K562 (cell line): ENCODE data around the gene EXOSC6. TPM values are rescaled to one million over a fixed set of nuclear protein-coding genes. Genes with fewer than 3 reads are reported as not detected.

Experiments used
- AFF4 ChIP-seq: sonication (generic); formaldehyde crosslinking; IDR thresholded peaks from 2 replicates; pipeline ENCODE4 v1.8.0; 2023; ENCODE audit warnings: mild to moderate bottlenecking, missing genetic modification reagents
- CBX1 ChIP-seq: sonication (generic); IDR thresholded peaks from 2 replicates; pipeline ENCODE4 v1.6.1; 2016; ENCODE audit warnings: antibody characterized with exemption, low read depth, mild to moderate bottlenecking
- DNMT1 ChIP-seq: fragments of 450-650 bp; IDR thresholded peaks from 2 replicates; pipeline ENCODE4 v1.6.1; 2016; ENCODE audit warnings: antibody characterized with exemption, mild to moderate bottlenecking
- HNRNPL ChIP-seq: fragments of 200-400 bp; formaldehyde crosslinking; IDR thresholded peaks from 2 replicates; pipeline ENCODE4 v1.6.1; 2017; ENCODE audit warnings: low read depth, mild to moderate bottlenecking, low read length
- MTF1 ChIP-seq: fragments of 250-450 bp; sonication (Bioruptor Pico); IDR thresholded peaks from 2 replicates; pipeline ENCODE4 v1.9.0; 2021; ENCODE audit warnings: moderate library complexity, mild to moderate bottlenecking, inconsistent platforms, borderline replicate concordance
- PHB ChIP-seq: fragments of 250-450 bp; sonication (Bioruptor Pico); IDR thresholded peaks from 2 replicates; pipeline ENCODE4 v1.5.0; 2021
- RAD51 ChIP-seq: fragments of 450-650 bp; IDR thresholded peaks from 2 replicates; pipeline ENCODE4 v1.7.1; 2016; ENCODE audit warnings: low read depth, mild to moderate bottlenecking, borderline replicate concordance
- SP2 ChIP-seq: IDR thresholded peaks from 2 replicates; pipeline ENCODE4 v1.6.1; 2011; ENCODE audit warnings: mild to moderate bottlenecking, low read depth, low read length, moderate library complexity; ENCODE audit not compliant: poor library complexity, severe bottlenecking; ENCODE audit errors: extremely low read depth
- ZBTB34 ChIP-seq: fragments of 250-450 bp; sonication (Bioruptor Pico); IDR thresholded peaks from 2 replicates; pipeline ENCODE4 v1.8.0; 2021; ENCODE audit warnings: mild to moderate bottlenecking, moderate library complexity
- ZNF253 ChIP-seq: fragments of 250-450 bp; sonication (Bioruptor Pico); conservative IDR thresholded peaks from 2 replicates; pipeline ENCODE4 v1.6.1; 2021; ENCODE audit warnings: mild to moderate bottlenecking
- ZNF778 ChIP-seq: fragments of 450-650 bp; formaldehyde crosslinking; IDR thresholded peaks from 2 replicates; pipeline ENCODE4 v1.4.0; 2020; ENCODE audit warnings: mild to moderate bottlenecking, moderate library complexity
- polyA plus RNA-seq, 8 experiments: library from polyadenylated mRNA; depleted of rRNA in 4 of 8; stranded (reverse) in 5 of 8; unstranded in 3 of 8; fragments of >200 nt; fragmentation: Nextera tagmentation in 2 of 8; fragmentation: Illumina TruSeq in 1 of 8; extraction: Ambion mirVana in 2 of 8; extraction: Trizol in 1 of 8; gene quantifications; 2 replicates each; pipeline versions ENCODE4 v1.2.1 to v1.2.3, GENCODE V29; 2011 to 2014; ENCODE audit warnings: inconsistent platforms in 1 of 8, missing spikeins in 1 of 8
- total RNA-seq, 7 experiments: library from RNA; depleted of rRNA in 6 of 7; stranded (reverse); fragments of >200 nt in 6 of 7; fragmentation: Illumina TruSeq in 2 of 7; extraction: Trizol in 2 of 7; gene quantifications; 2 replicates each; pipeline versions ENCODE4 v1.2.1 to v1.2.3, GENCODE V29; 2011 to 2021; ENCODE audit warnings: low replicate concordance in 1 of 7
- TF ChIP-seq, protein P1 (sequence below): fragments of 250-450 bp; sonication (Bioruptor Pico); IDR thresholded peaks from 2 replicates; pipeline ENCODE4 v1.4.0; 2020
- TF ChIP-seq, protein P2 (sequence below): IDR thresholded peaks from 3 replicates; pipeline ENCODE4 v1.6.1; 2011; ENCODE audit warnings: borderline replicate concordance, mild to moderate bottlenecking, moderate library complexity; ENCODE audit not compliant: insufficient read length; ENCODE audit errors: extremely low read depth

EXOSC6 gene
- total and polyA plus RNA-seq, 9 of the 15 experiments (the other 6 are each of a cell fraction or from before 2014, with no cell fraction given), result 9.2 to 29.0 (median 15.6) TPM

- TF ChIP-seq ZBTB34 (CRISPR knock-in tag) (no peak), HNRNPL (no peak), SP2 (no peak), PHB (CRISPR knock-in tag) (no peak), ZNF253 (CRISPR knock-in tag) (no peak), MTF1 (0 out of 2 replicates have a peak, but pooled peaks have one; percentile 23), AFF4 (no peak), ZNF778 (CRISPR knock-in tag) (no peak), DNMT1 (no peak), RAD51 (no peak), CBX1 (no peak)
- TF ChIP-seq, protein P1, sequence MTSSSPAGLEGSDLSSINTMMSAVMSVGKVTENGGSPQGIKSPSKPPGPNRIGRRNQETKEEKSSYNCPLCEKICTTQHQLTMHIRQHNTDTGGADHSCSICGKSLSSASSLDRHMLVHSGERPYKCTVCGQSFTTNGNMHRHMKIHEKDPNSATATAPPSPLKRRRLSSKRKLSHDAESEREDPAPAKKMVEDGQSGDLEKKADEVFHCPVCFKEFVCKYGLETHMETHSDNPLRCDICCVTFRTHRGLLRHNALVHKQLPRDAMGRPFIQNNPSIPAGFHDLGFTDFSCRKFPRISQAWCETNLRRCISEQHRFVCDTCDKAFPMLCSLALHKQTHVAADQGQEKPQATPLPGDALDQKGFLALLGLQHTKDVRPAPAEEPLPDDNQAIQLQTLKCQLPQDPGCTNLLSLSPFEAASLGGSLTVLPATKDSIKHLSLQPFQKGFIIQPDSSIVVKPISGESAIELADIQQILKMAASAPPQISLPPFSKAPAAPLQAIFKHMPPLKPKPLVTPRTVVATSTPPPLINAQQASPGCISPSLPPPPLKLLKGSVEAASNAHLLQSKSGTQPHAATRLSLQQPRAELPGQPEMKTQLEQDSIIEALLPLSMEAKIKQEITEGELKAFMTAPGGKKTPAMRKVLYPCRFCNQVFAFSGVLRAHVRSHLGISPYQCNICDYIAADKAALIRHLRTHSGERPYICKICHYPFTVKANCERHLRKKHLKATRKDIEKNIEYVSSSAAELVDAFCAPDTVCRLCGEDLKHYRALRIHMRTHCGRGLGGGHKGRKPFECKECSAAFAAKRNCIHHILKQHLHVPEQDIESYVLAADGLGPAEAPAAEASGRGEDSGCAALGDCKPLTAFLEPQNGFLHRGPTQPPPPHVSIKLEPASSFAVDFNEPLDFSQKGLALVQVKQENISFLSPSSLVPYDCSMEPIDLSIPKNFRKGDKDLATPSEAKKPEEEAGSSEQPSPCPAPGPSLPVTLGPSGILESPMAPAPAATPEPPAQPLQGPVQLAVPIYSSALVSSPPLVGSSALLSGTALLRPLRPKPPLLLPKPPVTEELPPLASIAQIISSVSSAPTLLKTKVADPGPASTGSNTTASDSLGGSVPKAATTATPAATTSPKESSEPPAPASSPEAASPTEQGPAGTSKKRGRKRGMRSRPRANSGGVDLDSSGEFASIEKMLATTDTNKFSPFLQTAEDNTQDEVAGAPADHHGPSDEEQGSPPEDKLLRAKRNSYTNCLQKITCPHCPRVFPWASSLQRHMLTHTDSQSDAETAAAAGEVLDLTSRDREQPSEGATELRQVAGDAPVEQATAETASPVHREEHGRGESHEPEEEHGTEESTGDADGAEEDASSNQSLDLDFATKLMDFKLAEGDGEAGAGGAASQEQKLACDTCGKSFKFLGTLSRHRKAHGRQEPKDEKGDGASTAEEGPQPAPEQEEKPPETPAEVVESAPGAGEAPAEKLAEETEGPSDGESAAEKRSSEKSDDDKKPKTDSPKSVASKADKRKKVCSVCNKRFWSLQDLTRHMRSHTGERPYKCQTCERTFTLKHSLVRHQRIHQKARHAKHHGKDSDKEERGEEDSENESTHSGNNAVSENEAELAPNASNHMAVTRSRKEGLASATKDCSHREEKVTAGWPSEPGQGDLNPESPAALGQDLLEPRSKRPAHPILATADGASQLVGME, result no peak
- TF ChIP-seq, protein P2, sequence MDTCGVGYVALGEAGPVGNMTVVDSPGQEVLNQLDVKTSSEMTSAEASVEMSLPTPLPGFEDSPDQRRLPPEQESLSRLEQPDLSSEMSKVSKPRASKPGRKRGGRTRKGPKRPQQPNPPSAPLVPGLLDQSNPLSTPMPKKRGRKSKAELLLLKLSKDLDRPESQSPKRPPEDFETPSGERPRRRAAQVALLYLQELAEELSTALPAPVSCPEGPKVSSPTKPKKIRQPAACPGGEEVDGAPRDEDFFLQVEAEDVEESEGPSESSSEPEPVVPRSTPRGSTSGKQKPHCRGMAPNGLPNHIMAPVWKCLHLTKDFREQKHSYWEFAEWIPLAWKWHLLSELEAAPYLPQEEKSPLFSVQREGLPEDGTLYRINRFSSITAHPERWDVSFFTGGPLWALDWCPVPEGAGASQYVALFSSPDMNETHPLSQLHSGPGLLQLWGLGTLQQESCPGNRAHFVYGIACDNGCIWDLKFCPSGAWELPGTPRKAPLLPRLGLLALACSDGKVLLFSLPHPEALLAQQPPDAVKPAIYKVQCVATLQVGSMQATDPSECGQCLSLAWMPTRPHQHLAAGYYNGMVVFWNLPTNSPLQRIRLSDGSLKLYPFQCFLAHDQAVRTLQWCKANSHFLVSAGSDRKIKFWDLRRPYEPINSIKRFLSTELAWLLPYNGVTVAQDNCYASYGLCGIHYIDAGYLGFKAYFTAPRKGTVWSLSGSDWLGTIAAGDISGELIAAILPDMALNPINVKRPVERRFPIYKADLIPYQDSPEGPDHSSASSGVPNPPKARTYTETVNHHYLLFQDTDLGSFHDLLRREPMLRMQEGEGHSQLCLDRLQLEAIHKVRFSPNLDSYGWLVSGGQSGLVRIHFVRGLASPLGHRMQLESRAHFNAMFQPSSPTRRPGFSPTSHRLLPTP, result peak; percentile 7
Observed at GRCh38 chr16:70252355-70252988, 732 bp upstream of the EXOSC6 start (continued).
